Lower lobe of right lung (tissue), 2 donors: ENCODE results near the gene RAD51B. TPM values are rescaled to one million over a fixed set of nuclear protein-coding genes. Genes with fewer than 3 reads are reported as not detected.

Experiments
- ATAC-seq, 2 donors: fragments of 200-7000 bp; cut with Tn5 transposase; one replicate each; pipeline ENCODE4 v1.9.1; 2020 to 2022; ENCODE audit warnings: mild to moderate bottlenecking in 2 of 2, moderate library complexity in 2 of 2
- DNase-seq: peaks from one replicate; pipeline ENCODE4 v3.0.0-alpha.2; 2020
- H3K27ac ChIP-seq: fragments of 200-600 bp; one replicate; pipeline ENCODE4 v1.8.0; 2022
- H3K27me3 ChIP-seq: fragments of 200-600 bp; one replicate; pipeline ENCODE4 v1.8.0; 2022; ENCODE audit warnings: low read depth
- H3K36me3 ChIP-seq: fragments of 200-600 bp; one replicate; pipeline ENCODE4 v1.8.0; 2022; ENCODE audit warnings: mild to moderate bottlenecking
- H3K4me1 ChIP-seq: fragments of 200-600 bp; one replicate; pipeline ENCODE4 v1.8.0; 2022
- H3K4me3 ChIP-seq: fragments of 200-600 bp; one replicate; pipeline ENCODE4 v1.8.0; 2022; ENCODE audit warnings: mild to moderate bottlenecking
- H3K9me3 ChIP-seq: fragments of 200-600 bp; one replicate; pipeline ENCODE4 v1.8.0; 2022
- intact Hi-C: fragments of 100-400 bp; cut with DNase I; formaldehyde crosslinking; loops from one replicate; pipeline ENCODE4 v1.11.0; 2022
- total RNA-seq: library from RNA; stranded (reverse); fragmentation: NEBNext Ultra II Directional; extraction: Animal tissue kit (Norgen Biotek cat#: 25700); gene quantifications from one replicate; pipeline ENCODE4 v1.2.1, GENCODE V29; 2021
- TF ChIP-seq, protein P1 (sequence below): fragments of 200-600 bp; IDR thresholded peaks from one replicate; pipeline ENCODE4 v1.8.0; 2022; ENCODE audit warnings: antibody characterized with exemption, mild to moderate bottlenecking
- donor health status: DM: no; HTN: yes; CAD: no; lungs with severe emphysema.

RAD51B gene
- total RNA-seq, 1 donor from 2014 or later, result 22.2 TPM

GRCh38 chr14:68589447-68590200 is 770.0 kb downstream of the RAD51B start:
- Histone ChIP-seq H3K27ac (peak overlapping the region; percentile 42), H3K9me3 (no peaks in the 10 kb centered on the region), H3K4me1 (peaks cover 28% of the 10 kb centered on the region), H3K4me3 (no peak overlapping the region), H3K27me3 (no peaks in the 10 kb centered on the region), H3K36me3 (no peaks in the 10 kb centered on the region)
- TF ChIP-seq, protein P1, sequence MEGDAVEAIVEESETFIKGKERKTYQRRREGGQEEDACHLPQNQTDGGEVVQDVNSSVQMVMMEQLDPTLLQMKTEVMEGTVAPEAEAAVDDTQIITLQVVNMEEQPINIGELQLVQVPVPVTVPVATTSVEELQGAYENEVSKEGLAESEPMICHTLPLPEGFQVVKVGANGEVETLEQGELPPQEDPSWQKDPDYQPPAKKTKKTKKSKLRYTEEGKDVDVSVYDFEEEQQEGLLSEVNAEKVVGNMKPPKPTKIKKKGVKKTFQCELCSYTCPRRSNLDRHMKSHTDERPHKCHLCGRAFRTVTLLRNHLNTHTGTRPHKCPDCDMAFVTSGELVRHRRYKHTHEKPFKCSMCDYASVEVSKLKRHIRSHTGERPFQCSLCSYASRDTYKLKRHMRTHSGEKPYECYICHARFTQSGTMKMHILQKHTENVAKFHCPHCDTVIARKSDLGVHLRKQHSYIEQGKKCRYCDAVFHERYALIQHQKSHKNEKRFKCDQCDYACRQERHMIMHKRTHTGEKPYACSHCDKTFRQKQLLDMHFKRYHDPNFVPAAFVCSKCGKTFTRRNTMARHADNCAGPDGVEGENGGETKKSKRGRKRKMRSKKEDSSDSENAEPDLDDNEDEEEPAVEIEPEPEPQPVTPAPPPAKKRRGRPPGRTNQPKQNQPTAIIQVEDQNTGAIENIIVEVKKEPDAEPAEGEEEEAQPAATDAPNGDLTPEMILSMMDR, result no peak
- intact Hi-C loops, result no loop called here
- DNase-seq (no peak), ATAC-seq (peak in 1 of 2 donors; percentile 9)

DNA sequence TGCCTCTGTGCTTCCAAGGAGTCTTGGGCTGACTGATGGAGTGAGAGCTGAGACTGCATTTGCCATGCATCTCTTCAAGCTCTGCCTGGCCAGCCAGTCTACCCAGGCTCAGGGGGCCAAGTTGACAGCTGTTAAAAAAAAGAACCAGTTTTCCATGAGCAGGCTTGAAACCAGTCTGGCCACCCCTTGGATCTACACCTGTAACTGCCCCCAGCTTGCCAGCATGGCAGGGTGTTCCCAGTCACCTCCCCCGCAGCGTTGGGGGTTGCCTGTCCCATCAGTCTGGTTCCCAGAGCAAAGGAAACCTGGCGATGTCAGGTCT is 770.6 kb downstream of the RAD51B start:
- TF ChIP-seq, protein P1, result no peak

GRCh38 chr14:68591786-68592185 is 772.2 kb downstream of the RAD51B start:
- Histone ChIP-seq H3K9me3 (no peaks in the 10 kb centered on the region), H3K27me3 (no peaks in the 10 kb centered on the region), H3K27ac (no peak overlapping the region), H3K4me1 (peaks cover 28% of the 10 kb centered on the region), H3K4me3 (no peak overlapping the region), H3K36me3 (no peaks in the 10 kb centered on the region)
- DNase-seq, result no peak
- intact Hi-C loops, result no loop called here
- TF ChIP-seq, protein P1, result no peak
- no peak for ATAC-seq

More for the DNA sequence above, 770.6 kb downstream of the RAD51B start:
- H3K27me3 ChIP-seq, result no peaks in the 10 kb centered on the region
- DNase-seq, result no peak
- H3K27ac ChIP-seq, result peak overlapping the region; percentile 42
- H3K4me3 ChIP-seq, result no peak overlapping the region
- no peak for ATAC-seq
- H3K9me3 ChIP-seq, result no peaks in the 10 kb centered on the region
- H3K4me1 ChIP-seq, result peaks cover 28% of the 10 kb centered on the region
- intact Hi-C loops, result no loop called here
- no peaks in the 10 kb centered on the region for H3K36me3 ChIP-seq

GRCh38 chr14:68592948-68593556 is 773.5 kb downstream of the RAD51B start:
- DNase-seq (no peak), ATAC-seq (no peak)
- Histone ChIP-seq H3K27me3 (no peaks in the 10 kb centered on the region), H3K4me1 (peaks cover 19% of the 10 kb centered on the region), H3K36me3 (no peaks in the 10 kb centered on the region), H3K9me3 (no peaks in the 10 kb centered on the region), H3K27ac (no peak overlapping the region), H3K4me3 (no peak overlapping the region)
- intact Hi-C loops, result no loop called here
- TF ChIP-seq, protein P1, result no peak

- intact Hi-C loops, result no loop called here
- no peak for DNase-seq
- Histone ChIP-seq H3K4me3 (no peak overlapping the region), H3K9me3 (no peaks in the 10 kb centered on the region), H3K4me1 (peaks cover 26% of the 10 kb centered on the region), H3K36me3 (no peaks in the 10 kb centered on the region), H3K27me3 (no peaks in the 10 kb centered on the region), H3K27ac (no peak overlapping the region)
- no peak for ATAC-seq
- TF ChIP-seq, protein P1, result no peak
Measured at GRCh38 chr14:68593806-68594536, 774.4 kb downstream of the RAD51B start.
